Trophoblast cell (in vitro differentiated cells and primary cell): Measurements from ENCODE around the gene NPR3.

Experiments
- DNase-seq, 2 donors: peaks; one replicate each; pipeline ENCODE4 v3.0.0-alpha.2; 2016
- H2AFZ ChIP-seq: 2 replicates; pipeline ENCODE4 v1.6.1; 2013; ENCODE audit warnings: low read length, moderate library complexity, mild to moderate bottlenecking; ENCODE audit not compliant: insufficient read depth, poor library complexity
- H2AK5ac ChIP-seq: 2 replicates; pipeline ENCODE4 v1.6.1; 2013; ENCODE audit warnings: mild to moderate bottlenecking, low read length
- H2BK120ac ChIP-seq: 2 replicates; pipeline ENCODE4 v1.6.1; 2013; ENCODE audit warnings: low read length, mild to moderate bottlenecking, moderate library complexity; ENCODE audit not compliant: insufficient read depth, poor library complexity
- H2BK12ac ChIP-seq: 2 replicates; pipeline ENCODE4 v1.6.1; 2013; ENCODE audit warnings: mild to moderate bottlenecking, low read length, moderate library complexity
- H2BK5ac ChIP-seq: 2 replicates; pipeline ENCODE4 v1.6.1; 2013; ENCODE audit warnings: low read length, low read depth, moderate library complexity, mild to moderate bottlenecking; ENCODE audit not compliant: poor library complexity
- H3K14ac ChIP-seq: 2 replicates; pipeline ENCODE4 v1.6.1; 2013; ENCODE audit warnings: mild to moderate bottlenecking, low read length
- H3K18ac ChIP-seq: 2 replicates; pipeline ENCODE4 v1.6.1; 2013; ENCODE audit warnings: mild to moderate bottlenecking, low read length
- H3K23ac ChIP-seq: 2 replicates; pipeline ENCODE4 v1.6.1; 2013; ENCODE audit warnings: low read length
- H3K27ac ChIP-seq: 2 replicates; pipeline ENCODE4 v1.5.1; 2013; ENCODE audit warnings: low read depth, mild to moderate bottlenecking, inconsistent platforms, low read length, moderate library complexity
- H3K27me3 ChIP-seq: 2 replicates; pipeline ENCODE4 v1.6.1; 2013; ENCODE audit warnings: inconsistent platforms, mild to moderate bottlenecking, low read length, moderate library complexity; ENCODE audit not compliant: insufficient read depth
- H3K36me3 ChIP-seq, 2 experiments: 1 replicate in 1 of 2; 2 replicates in 1 of 2; pipeline ENCODE4 v1.6.1; 2013; ENCODE audit warnings: low read length in 2 of 2, mild to moderate bottlenecking in 2 of 2, moderate library complexity in 1 of 2; ENCODE audit not compliant: insufficient read depth in 2 of 2, control insufficient read depth in 1 of 2
- H3K4ac ChIP-seq: 2 replicates; pipeline ENCODE4 v1.6.1; 2013; ENCODE audit warnings: low read depth, mild to moderate bottlenecking, low read length, moderate library complexity
- H3K4me1 ChIP-seq, 2 experiments: 1 replicate in 1 of 2; 2 replicates in 1 of 2; pipeline ENCODE4 v1.6.1; 2013; ENCODE audit warnings: low read length in 2 of 2, mild to moderate bottlenecking in 2 of 2, moderate library complexity in 1 of 2; ENCODE audit not compliant: insufficient read depth in 2 of 2, control insufficient read depth in 1 of 2
- H3K4me2 ChIP-seq: 2 replicates; pipeline ENCODE4 v1.6.1; 2013; ENCODE audit warnings: inconsistent platforms, mild to moderate bottlenecking, low read length, moderate library complexity
- H3K4me3 ChIP-seq: 2 replicates; pipeline ENCODE4 v1.5.1; 2013; ENCODE audit warnings: mild to moderate bottlenecking, low read depth, low read length, inconsistent platforms
- H3K79me1 ChIP-seq: one replicate; pipeline ENCODE4 v1.6.1; 2013; ENCODE audit warnings: low read length
- H3K79me2 ChIP-seq: 2 replicates; pipeline ENCODE4 v1.6.1; 2013; ENCODE audit warnings: low read length, mild to moderate bottlenecking; ENCODE audit not compliant: control insufficient read depth, insufficient read depth, poor library complexity
- H3K9ac ChIP-seq: 2 replicates; pipeline ENCODE4 v1.6.1; 2013; ENCODE audit warnings: mild to moderate bottlenecking, low read length
- H3K9me3 ChIP-seq: 2 replicates; pipeline ENCODE4 v1.6.1; 2013; ENCODE audit warnings: low read depth, mild to moderate bottlenecking, control low read depth, inconsistent platforms, low read length; ENCODE audit not compliant: insufficient read depth
- H4K12ac ChIP-seq: 2 replicates; pipeline ENCODE4 v1.6.1; 2013; ENCODE audit warnings: low read depth, mild to moderate bottlenecking, low read length, moderate library complexity
- H4K8ac ChIP-seq: 2 replicates; pipeline ENCODE4 v1.6.1; 2013; ENCODE audit warnings: low read depth, mild to moderate bottlenecking, low read length, moderate library complexity
- H4K91ac ChIP-seq: one replicate; pipeline ENCODE4 v1.6.1; 2013; ENCODE audit warnings: low read depth, mild to moderate bottlenecking, low read length, moderate library complexity
- WGBS: extraction: QIAGEN DNeasy Blood & Tissue Kit; methylation state at CpG from one replicate; pipeline ENCODE4 v1.1.7; 2013; ENCODE audit warnings: missing lambda C conversion rate; ENCODE audit not compliant: insufficient read length, insufficient coverage; ENCODE audit errors: extremely low coverage; 5-methylcytosine and 5-hydroxymethylcytosine counted together

The NPR3 gene

GRCh38 chr5:32714836-32715235 is 3.7 kb downstream of the NPR3 start:
- no peak overlapping the region for H4K8ac ChIP-seq
- H3K9me3 ChIP-seq, result peaks cover 3% of the 10 kb centered on the region
- no peak overlapping the region for H3K4me2 ChIP-seq
- H2AFZ ChIP-seq, result no peak overlapping the region
- WGBS, result no CpG with 5 or more reads among the region's 4 CpGs
- no peak overlapping the region for H3K9ac ChIP-seq
- peaks cover 44% of the 10 kb centered on the region for H3K27me3 ChIP-seq
- no peak overlapping the region for H3K27ac ChIP-seq
- no peak overlapping the region for H4K91ac ChIP-seq
- no peaks in the 10 kb centered on the region for H3K79me2 ChIP-seq
- H2AK5ac ChIP-seq, result no peak overlapping the region
- H3K4ac ChIP-seq, result no peak overlapping the region
- no peak overlapping the region for H4K12ac ChIP-seq
- no peak overlapping the region for H3K23ac ChIP-seq
- H3K36me3 ChIP-seq, result no peaks in the 10 kb centered on the region
- no peak overlapping the region for H2BK12ac ChIP-seq
- H3K18ac ChIP-seq, result no peak overlapping the region
- peaks cover 14 to 23% of the 10 kb centered on the region in 2 experiments for H3K4me1 ChIP-seq
- H2BK120ac ChIP-seq, result no peak overlapping the region
- H2BK5ac ChIP-seq, result no peak overlapping the region
- no peak for DNase-seq
- H3K4me3 ChIP-seq, result no peak overlapping the region
- H3K14ac ChIP-seq, result no peak overlapping the region
- no peaks in the 10 kb centered on the region for H3K79me1 ChIP-seq

- whole genome bisulfite sequencing, result no CpG with 5 or more reads among the region's 2 CpGs
Observed at GRCh38 chr5:32720300-32720699, 9.2 kb downstream of the NPR3 start.

GRCh38 chr5:32721626-32722025 is 10.5 kb downstream of the NPR3 start:
- no peak overlapping the region for H2BK5ac ChIP-seq
- H3K27me3 ChIP-seq, result no peaks in the 10 kb centered on the region
- H3K23ac ChIP-seq, result no peak overlapping the region

More at GRCh38 chr5:32720300-32720699, 9.2 kb downstream of the NPR3 start:
- Histone ChIP-seq H3K27ac (no peak overlapping the region), H2AFZ (no peak overlapping the region), H4K8ac (no peak overlapping the region), H3K36me3 (no peaks in the 10 kb centered on the region), H4K12ac (no peak overlapping the region), H3K23ac (no peak overlapping the region), H3K18ac (no peak overlapping the region), H2BK120ac (no peak overlapping the region), H3K79me1 (no peaks in the 10 kb centered on the region), H3K79me2 (no peaks in the 10 kb centered on the region), H3K27me3 (no peaks in the 10 kb centered on the region), H3K4me1 (no peaks in the 10 kb centered on the region), H3K4ac (no peak overlapping the region), H3K9ac (no peak overlapping the region), H2BK12ac (no peak overlapping the region), H2AK5ac (no peak overlapping the region), H2BK5ac (no peak overlapping the region), H3K9me3 (peaks cover 2% of the 10 kb centered on the region), H3K4me2 (no peak overlapping the region), H4K91ac (no peak overlapping the region), H3K4me3 (no peak overlapping the region), H3K14ac (no peak overlapping the region)
- DNase-seq, result no peak

GRCh38 chr5:32722957-32723356 is 11.8 kb downstream of the NPR3 start:
- no peak overlapping the region for H2BK120ac ChIP-seq
- no peak overlapping the region for H3K27ac ChIP-seq
- H3K4me2 ChIP-seq, result no peak overlapping the region
- peak overlapping the region; percentile 16 for H3K9ac ChIP-seq
- H4K8ac ChIP-seq, result no peak overlapping the region
- no peak overlapping the region for H3K23ac ChIP-seq
- WGBS, result no CpG with 5 or more reads among the region's 7 CpGs
- no peaks in the 10 kb centered on the region for H3K4me1 ChIP-seq
- H2BK12ac ChIP-seq, result no peak overlapping the region
- no peak overlapping the region for H2AK5ac ChIP-seq
- H3K4me3 ChIP-seq, result no peak overlapping the region
- no peak overlapping the region for H3K18ac ChIP-seq
- DNase-seq, result no peak
- H3K4ac ChIP-seq, result no peak overlapping the region
- H3K14ac ChIP-seq, result no peak overlapping the region
- H2AFZ ChIP-seq, result no peak overlapping the region
- H3K79me1 ChIP-seq, result no peaks in the 10 kb centered on the region
- H3K36me3 ChIP-seq, result no peaks in the 10 kb centered on the region
- H3K27me3 ChIP-seq, result no peaks in the 10 kb centered on the region
- H2BK5ac ChIP-seq, result no peak overlapping the region
- no peaks in the 10 kb centered on the region for H3K79me2 ChIP-seq
- H4K12ac ChIP-seq, result no peak overlapping the region
- peaks cover 5% of the 10 kb centered on the region for H3K9me3 ChIP-seq
- H4K91ac ChIP-seq, result no peak overlapping the region

More at GRCh38 chr5:32721626-32722025, 10.5 kb downstream of the NPR3 start:
- peaks cover 2% of the 10 kb centered on the region for H3K9me3 ChIP-seq
- no peaks in the 10 kb centered on the region for H3K79me1 ChIP-seq
- no peak overlapping the region for H3K14ac ChIP-seq
- no peak overlapping the region for H3K4ac ChIP-seq
- H2BK12ac ChIP-seq, result no peak overlapping the region
- no peak overlapping the region for H3K27ac ChIP-seq
- DNase-seq, result no peak
- no peak overlapping the region for H3K9ac ChIP-seq
- no peak overlapping the region for H3K4me2 ChIP-seq
- no peak overlapping the region for H2BK120ac ChIP-seq
- H2AFZ ChIP-seq, result no peak overlapping the region
- no peak overlapping the region for H3K18ac ChIP-seq
- no peak overlapping the region for H2AK5ac ChIP-seq
- no peaks in the 10 kb centered on the region for H3K79me2 ChIP-seq
- H4K8ac ChIP-seq, result no peak overlapping the region
- no peaks in the 10 kb centered on the region for H3K4me1 ChIP-seq
- H3K4me3 ChIP-seq, result no peak overlapping the region
- no peaks in the 10 kb centered on the region for H3K36me3 ChIP-seq
- no peak overlapping the region for H4K12ac ChIP-seq
- no peak overlapping the region for H4K91ac ChIP-seq
